NCI-H1930 (cell line): ENCODE results near the gene SEPTIN5.
A peak's percentile ranks its signal among the peaks of the same experiment; 100 is the strongest.
"Not testable (repeated sequence)": the region's sequence is repeated elsewhere in the genome, so short reads cannot be mapped to it uniquely, and the experiment has no call there.

ENCODE experiments used
- DNase-seq, 2 experiments: peaks; one replicate each; lab custom pipeline; 2025; lab: John Stamatoyannopoulos, UW

The SEPTIN5 gene

DNA sequence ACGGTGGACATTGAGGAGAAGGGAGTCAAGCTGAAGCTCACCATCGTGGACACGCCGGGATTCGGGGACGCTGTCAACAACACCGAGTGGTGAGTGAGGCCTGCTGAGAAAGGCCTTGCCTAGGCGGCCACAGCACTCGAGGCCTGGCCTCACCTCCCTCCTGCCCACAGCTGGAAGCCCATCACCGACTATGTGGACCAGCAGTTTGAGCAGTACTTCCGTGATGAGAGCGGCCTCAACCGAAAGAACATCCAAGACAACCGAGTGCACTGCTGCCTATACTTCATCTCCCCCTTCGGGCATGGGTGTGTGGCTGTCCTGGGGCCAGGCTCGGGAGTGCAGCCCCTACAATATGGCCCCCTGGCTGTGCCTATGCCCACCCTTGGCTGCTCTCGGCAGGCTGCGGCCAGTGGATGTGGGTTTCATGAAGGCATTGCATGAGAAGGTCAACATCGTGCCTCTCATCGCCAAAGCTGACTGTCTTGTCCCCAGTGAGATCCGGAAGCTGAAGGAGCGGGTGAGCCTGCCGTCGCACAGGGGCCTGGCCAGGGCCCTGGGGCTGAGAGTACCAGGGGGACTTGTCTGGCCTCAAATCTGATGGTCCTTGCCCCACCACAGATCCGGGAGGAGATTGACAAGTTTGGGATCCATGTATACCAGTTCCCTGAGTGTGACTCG is 6.0 kb downstream of the SEPTIN5 start:
- no peak for DNase-seq

DNA sequence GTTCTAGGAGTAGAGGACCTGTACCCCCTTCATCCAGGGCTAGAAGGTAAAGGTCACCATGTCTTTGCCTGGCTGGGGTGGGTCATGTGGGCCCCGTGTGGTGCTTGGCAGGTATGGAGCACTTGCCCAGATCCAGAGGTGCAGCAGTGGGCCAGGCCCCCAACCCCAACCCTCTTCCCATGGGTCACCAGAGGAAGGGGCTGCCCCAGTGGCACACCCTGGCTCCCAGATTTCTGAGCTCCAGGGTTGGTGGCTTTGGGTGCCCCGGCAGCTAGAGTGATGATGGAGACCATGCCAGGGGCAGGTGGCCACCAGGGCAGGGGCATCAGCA is 6.7 kb downstream of the SEPTIN5 start:
- DNase-seq = no peak

DNA sequence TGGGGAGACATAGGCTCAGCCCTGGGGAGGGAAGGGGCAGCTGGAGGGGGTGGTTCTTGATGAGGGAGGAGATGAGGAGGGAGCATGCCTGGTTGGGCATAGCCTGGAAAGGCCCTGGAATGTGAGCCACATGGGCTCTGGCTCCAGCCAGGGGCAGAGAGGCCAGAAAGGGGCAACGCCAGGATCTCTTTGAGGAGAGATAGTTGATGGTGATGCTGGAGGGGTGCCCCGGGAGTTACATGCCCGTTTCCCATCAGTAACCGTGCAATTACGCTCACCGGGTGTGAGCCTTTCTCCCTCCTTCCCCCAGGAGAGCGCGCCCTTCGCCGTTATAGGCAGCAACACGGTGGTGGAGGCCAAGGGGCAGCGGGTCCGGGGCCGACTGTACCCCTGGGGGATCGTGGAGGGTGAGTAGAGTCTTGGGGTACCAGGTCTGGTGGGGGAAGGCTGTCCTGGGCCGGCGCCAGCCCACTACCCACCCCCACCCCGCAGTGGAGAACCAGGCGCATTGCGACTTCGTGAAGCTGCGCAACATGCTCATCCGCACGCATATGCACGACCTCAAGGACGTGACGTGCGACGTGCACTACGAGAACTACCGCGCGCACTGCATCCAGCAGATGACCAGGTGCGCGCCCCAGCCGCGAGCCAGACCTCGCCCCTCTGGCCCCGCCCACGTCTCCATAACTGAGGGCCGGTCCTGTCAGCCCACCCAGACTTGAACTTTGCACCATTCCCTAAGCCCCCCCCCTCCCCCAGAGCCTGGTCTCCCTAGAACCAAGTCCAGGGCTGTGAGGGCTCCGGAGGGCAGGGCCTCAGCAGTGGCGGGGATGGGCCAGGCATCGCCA is 7.3 kb downstream of the SEPTIN5 start:
- DNase-seq = no peak

DNA sequence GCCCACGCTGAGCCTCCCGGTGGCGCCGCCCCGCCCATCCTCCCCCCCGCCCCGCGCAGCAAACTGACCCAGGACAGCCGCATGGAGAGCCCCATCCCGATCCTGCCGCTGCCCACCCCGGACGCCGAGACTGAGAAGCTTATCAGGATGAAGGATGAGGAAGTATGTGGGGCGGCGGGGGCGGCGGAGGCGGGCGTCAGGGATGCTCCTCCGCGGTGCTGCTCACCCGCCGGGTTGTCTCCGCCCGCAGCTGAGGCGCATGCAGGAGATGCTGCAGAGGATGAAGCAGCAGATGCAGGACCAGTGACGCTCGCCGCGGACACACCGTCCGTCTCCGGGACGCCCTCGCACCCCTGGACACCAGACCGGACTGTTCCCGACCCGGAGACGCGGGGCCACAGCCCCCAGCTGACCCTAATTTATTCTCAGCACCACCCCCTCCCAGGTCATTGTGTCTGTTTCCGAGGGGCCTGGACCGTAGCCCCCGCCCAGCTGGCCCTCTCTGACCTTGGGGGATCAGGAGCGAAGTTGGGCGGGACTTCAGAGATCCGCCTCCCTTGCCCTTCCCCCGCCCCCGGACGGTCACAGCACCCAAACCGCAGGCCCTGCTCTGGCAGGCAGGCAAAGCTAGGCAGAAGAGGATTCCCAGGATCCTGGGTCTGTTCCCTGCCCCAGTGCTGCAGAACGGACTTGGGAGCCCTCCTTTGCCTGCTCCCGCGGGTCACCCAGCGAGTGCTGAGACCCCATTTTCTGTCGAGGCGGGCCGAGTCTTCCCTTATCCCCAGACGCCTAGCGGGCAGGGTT is 8.1 kb downstream of the SEPTIN5 start:
- no peak for DNase-seq

DNA sequence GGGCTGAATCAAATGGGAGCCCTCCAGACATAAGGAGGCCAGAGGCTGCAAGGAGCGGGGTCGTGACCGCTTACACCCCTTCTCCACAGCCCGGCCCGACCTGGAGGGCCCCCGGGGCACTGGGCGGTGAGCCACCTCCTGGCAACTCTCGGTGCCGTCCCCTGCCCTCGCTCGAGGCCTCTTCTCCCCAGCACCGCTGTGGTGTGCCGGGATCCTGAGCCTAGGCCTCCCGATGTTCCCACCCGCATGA is 8.6 kb downstream of the SEPTIN5 start:
- no peak for DNase-seq

DNA sequence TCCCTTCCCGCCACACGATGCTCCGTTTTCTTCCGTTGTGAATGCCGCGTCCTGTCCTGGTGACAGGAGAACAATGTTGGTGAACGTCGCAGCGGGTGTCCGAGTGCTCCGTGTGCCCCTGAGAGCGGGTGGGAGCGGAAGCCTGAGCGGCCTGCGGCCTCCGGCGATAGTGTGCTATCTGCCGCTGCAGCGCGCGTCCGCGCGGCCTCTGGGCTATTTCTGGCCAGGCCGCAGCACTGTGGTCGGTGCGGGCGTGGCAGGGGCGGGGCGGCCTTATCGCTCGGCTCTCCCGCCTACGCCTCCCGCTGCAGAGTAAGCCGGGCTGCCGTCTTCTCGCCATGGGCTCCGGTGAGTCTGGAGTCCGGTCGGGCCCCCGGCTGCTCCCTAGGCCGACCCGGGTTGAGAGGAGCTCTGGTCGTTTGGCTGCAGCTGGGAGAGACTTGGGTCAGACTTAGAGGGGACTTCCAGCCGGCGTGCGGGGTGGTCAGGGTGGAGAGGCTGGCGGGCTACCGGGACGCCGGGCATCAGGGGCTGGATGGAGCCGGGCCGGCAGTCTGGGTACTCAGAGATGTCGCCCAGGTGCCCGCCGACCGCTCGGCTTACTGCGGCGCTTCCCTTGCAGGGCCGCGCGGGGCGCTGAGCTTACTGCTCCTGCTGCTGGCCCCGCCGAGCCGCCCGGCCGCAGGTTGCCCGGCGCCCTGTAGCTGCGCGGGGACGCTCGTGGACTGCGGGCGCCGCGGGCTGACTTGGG is 9.1 kb downstream of the SEPTIN5 start, which contains the start of gene GP1BB:
Gene GP1BB (plus strand): TSS at position 308 of the 751 bp plus-strand sequence. CDS start 31 bp downstream, at position 339.
- DNase-seq = no peak

DNA sequence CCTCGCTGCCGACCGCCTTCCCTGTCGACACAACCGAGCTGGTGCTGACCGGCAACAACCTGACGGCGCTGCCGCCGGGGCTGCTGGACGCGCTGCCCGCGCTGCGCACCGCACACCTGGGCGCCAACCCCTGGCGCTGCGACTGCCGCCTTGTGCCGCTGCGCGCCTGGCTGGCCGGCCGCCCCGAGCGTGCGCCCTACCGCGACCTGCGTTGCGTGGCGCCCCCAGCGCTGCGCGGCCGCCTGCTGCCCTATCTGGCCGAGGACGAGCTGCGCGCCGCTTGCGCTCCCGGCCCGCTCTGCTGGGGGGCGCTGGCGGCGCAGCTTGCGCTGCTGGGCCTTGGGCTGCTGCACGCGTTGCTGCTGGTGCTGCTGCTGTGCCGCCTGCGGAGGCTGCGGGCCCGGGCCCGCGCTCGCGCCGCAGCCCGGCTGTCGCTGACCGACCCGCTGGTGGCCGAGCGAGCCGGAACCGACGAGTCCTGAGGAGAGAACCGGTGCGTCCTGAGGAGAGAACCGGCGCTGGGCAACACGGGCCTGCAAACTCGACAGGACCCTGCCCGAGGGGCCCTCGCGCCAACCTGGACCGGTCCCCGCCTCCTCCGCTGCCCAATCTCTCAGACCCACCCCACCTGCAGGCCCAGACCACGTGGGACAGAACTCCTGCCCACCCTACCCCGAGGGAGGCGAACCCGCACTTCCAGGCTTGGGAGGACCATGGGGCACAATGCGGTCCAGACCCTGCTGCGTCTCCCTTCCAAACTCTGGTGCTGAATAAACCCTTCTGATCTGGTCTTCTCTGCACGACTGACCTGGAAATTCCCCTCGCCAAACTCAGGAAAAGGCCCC is 9.9 kb downstream of the SEPTIN5 start:
- peak; percentile 25 to 66 for DNase-seq

DNA sequence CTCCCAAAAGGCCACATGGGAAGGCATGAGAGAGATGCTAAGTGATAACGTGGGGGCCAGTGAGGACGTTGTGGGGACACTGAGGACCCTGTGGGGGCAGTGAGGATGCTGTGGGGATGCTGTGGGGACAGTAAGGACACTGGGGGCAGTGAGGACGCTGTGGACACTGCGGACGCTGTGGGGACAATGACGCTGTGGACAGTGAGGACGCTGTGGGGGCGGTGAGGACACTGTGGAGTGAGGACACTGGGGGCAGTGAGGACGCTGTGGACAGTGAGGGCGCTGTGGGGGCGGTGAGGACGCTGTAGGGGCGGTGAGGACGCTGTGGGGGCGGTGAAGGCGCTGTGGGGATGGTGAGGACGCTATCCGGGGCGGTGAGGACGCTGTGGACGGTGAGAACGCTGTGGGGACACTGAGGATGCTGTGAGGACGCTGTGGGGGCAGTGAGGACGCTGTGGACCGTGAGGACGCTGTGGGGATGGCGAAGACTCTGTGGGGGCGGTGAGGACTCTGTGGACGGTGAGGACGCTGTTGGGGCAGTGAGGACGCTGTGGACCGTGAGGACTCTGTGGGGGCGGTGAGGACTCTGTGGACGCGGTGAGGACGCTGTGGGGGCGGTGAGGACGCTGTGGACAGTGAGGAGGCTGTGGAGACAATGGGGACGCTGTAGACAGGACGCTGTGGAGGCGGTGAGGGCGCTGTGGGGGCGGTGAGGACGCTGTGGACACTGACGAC is 10.8 kb downstream of the SEPTIN5 start:
- no peak for DNase-seq

DNA sequence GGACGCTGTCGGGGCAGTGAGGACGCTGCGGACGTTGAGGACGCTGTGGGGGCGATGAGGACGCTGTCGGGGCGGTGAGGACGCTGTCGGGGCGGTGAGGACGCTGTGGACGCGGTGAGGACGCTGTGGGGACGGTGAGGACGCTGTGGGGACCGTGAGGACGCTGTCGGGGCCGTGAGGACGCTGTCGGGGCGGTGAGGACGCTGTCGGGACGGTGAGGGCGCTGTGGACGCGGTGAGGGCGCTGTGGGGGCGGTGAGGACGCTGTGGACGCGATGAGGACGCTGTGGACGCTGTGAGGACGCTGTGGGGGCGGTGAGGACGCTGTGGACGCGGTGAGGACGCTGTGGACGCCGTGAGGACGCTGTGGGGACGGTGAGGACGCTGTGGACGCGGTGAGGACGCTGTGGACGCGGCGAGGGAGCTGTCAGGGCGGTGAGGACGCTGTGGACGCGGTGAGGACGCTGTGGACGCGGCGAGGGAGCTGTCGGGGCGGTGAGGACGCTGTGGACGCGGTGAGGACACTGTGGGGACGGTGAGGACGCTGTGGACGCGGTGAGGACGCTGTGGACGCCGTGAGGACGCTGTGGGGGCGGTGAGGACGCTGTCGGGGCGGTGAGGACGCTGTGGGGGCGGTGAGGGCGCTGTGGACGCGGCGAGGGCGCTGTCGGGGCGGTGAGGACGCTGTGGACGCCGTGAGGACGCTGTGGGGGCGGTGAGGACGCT is 11.9 kb downstream of the SEPTIN5 start:
- not testable (repeated sequence) for DNase-seq

DNA sequence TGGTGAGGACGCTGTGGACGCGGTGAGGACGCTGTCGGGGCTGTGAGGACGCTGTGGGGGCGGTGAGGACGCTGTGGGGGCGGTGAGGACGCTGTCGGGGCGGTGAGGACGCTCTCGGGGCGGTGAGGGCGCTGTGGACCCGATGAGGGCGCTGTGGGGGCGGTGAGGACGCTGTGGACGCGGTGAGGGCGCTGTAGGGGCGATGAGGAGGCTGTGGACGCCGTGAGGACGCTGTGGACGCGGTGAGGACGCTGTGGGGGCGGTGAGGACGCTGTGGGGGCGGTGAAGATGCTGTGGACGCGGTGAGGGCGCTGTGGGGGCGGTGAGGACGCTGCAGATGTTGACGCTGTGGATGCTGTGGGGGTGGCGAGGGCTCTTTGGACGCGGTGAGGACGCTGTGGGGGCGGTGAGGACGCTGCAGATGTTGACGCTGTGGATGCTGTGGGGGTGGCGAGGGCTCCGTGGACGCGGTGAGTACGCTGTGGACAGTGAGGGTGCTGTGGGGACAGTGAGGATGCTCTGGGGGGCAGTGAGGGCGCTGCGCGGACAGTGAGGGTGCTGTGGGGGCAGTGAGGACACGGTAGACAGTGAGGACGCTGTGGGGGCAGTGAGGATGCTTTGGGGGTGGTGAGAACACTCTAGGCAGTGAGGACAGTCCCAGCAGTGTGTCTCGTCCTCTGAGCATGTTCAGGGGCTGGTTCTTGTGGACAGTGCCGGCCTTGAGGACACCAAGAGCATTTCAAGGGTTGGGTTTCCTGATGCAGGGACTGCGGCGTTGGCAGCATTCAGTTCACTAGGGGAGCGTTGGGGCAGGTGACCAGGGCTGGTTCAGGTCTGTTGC is 13.2 kb downstream of the SEPTIN5 start:
- peak in 1 of 2 experiments; percentile 9 for DNase-seq

DNA sequence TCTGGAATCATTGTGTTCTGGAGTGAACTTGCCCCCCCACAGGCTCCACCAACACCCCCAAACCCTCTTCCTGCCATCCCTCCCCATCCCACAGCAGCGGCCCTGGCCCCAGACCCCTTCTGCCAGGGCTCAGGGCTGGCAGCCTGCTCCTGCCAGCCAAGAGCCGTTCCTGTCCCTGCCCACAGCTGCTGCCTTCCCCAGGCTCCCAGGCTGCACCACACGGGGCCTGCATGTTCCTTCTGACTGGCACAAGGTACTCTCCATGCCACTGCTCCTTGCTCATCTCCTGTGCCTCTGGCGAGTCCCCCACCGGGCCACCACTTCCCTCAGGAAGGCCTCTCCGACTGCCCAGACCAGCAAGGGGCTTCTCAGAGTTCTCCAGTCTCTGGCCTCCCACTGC is 14.0 kb downstream of the SEPTIN5 start:
- no peak for DNase-seq

DNA sequence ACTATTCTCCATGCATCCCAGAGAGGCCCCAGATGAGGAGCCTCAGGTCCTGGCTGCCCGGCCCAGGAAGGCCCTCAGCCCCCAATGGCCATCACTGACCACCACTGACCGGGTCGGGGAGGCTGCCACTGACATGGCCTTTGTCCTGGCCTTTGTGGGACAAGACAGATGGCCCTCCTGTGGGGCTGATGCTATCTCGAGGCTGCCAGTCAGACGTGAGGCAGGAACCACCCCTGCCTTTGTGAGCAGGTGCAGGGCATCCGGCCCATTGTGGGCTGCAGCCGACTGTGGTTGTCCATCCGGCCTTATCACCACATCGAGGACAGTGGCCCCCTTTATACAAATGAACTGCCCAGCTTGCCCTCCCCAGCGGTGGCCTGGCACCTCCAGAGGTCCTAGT is 14.5 kb downstream of the SEPTIN5 start:
- no peak for DNase-seq

DNA sequence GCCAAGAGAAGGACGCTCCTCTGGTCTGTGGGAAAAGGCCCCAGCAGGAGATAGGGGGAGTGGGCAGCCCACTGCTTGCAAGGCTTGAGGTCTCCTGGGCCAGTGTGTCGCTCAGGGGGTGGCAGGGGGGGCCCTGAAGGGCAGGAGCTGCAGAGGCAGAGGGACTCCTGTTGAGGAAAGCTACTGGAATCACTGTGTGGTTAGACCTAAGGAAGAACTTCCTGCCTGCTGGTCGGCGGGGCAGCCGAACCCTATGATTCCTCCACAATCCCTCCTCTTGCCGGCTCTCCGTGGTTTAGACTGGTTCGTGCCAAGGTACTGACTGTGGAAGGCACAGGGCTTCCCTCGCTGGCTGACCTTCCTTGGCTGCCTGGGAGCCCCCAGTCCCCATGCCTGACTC is 15.2 kb downstream of the SEPTIN5 start:
- no peak for DNase-seq

DNA sequence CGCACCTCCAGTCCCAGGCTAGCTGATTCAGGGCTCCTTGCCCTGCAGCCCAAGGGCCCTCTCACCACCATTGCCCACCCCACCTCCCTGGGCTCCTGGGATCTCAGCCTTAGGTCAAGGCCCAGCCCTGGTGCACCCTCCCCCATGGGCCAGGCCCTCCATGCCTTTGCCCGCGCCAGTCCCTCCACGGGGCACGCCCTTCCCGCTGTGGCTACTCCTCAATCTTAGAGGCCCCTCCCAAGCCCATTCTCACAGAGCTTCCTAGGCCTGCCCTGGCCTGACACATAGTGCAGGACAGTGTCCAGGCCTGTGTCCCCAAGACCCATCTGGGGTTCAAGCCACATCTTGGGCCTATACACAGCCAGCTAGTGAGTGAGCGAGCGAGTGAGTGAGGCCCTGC is 15.9 kb downstream of the SEPTIN5 start:
- DNase-seq = no peak

DNA sequence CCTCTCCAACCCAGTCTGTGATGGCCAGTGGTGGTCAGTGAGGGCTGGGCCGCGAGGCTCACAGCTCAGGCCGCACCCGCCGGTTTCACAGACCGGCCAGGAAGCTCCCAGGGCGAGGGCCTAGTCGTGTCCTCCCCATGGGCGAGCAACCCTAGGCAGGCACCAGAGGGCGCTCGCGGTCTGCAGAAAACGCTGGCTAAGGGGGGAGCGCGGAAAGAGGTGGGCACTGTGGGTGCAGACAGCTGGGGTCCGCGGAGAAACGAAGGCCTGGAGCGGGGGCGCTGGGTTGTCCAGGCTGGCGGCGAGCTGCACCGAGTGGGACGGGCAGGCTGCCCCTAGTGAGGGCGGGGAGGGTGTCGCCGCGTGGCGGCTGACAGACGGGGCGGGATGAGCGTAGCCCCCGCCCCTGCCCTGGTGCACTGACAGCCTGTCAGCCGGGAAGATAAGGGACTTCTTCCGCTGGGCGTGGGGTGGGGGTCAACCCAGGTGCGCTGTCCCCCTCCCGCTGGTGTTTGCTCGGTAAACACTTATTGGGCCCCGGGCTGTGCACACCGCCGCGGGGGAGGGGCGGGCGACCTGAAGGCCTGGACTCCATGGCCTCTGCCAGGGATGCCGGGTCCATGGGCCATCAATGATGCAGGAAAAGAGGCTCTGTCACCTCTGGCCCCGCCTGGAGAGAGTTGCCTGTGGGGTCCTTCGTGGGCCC is 16.5 kb downstream of the SEPTIN5 start:
- DNase-seq = peak; percentile 33 to 61

DNA sequence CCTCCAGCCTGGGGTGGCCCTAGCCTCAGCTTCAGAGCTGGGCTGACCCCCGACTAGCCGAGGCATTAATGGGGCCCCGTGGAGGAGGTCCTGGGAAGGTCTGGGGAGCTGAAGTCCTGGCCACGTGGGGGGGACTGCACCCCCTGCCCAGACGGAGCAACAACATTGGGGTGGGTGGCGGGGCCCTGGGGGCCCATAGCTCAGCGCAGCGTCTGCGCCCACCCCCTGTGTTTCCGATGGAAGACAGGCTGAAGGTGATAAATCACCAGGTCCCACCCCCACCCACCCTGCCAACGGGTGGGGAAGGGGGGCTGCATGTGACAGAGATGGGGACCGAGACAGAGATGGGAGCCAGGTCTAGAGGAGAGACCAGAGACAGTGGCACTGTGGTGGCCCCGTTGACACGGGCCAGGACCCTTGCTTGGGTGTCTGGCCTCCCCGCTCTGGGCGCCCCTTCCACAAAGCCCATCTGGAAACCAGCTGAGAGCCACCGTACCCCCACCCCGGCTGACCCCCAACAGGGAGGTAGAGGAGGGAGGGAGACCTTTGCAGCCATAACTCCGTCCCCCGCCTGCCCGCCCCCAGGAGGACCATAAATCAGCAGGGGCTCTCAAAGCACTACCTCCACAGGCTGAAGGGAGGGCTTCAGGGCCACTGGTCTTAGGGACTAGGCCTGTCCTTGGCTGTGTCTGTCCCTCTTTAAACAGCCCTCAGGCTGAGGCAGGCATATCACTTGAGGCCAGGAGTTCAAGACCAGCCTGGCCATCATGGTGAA is 17.2 kb downstream of the SEPTIN5 start:
- DNase-seq = no peak

DNA sequence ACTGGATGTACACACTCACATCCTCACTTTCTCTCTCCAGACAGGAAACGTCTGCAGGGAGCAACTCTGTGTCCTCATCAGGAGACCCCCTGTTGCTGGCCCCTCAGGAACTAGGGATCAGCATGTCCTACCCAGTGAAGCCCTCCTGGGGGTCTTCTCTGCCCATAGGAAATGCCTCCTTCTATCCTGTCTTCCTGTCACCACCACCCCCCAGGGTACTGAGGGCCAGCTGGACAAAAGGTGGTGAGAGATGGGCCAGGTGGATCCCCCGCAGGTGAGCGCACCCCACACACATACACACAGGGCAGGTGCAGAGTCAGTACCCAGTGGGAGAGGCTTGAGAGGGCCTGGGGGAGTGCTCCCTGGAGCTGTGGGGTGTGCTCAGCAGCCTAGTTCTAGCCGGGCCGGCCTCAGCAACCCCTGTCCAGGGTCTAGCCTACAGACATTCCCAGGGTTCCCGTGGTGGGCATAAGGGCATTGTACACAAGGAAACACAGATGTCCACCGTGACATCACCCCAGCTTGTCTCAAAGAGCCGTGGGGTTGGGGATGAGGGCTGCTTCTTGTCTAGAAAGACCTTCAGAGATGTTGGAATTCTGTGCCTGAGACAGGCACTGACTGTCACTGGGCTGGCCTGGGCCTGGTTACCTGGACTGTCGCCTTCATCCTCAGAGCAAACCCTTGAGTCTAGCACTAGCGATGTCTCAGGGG is 18.3 kb downstream of the SEPTIN5 start:
- no peak for DNase-seq
